Loucy (cell line): ENCODE data around the gene KIAA0753.

Experiments
- H2AFZ ChIP-seq: fragments of 200-600 bp; sonication (generic); 2 replicates; pipeline ENCODE4 v1.6.0; 2016; ENCODE audit warnings: antibody characterized with exemption, mild to moderate bottlenecking, low read length, moderate library complexity
- H3F3A ChIP-seq: fragments of 200-600 bp; 2 replicates; pipeline ENCODE4 v1.6.0; 2016; ENCODE audit warnings: antibody characterized with exemption, low read depth, mild to moderate bottlenecking
- H3K27me3 ChIP-seq: fragments of 200-600 bp; sonication (generic); 2 replicates; pipeline ENCODE4 v1.6.1; 2014; ENCODE audit warnings: low read length, mild to moderate bottlenecking; ENCODE audit not compliant: insufficient read depth, poor library complexity, severe bottlenecking
- H3K36me3 ChIP-seq: fragments of 200-600 bp; sonication (generic); 2 replicates; pipeline ENCODE4 v1.6.1; 2016; ENCODE audit warnings: low read length; ENCODE audit not compliant: insufficient read depth
- H3K4me1 ChIP-seq: fragments of 200-600 bp; sonication (generic); 2 replicates; pipeline ENCODE4 v1.5.1; 2014; ENCODE audit warnings: low read length, mild to moderate bottlenecking; ENCODE audit not compliant: insufficient read depth, poor library complexity, severe bottlenecking
- H3K4me2 ChIP-seq: fragments of 200-600 bp; sonication (generic); 2 replicates; pipeline ENCODE4 v1.6.0; 2014; ENCODE audit warnings: antibody characterized with exemption, low read length, low read depth, mild to moderate bottlenecking; ENCODE audit not compliant: poor library complexity, severe bottlenecking
- H3K4me3 ChIP-seq: fragments of 200-600 bp; sonication (generic); 2 replicates; pipeline ENCODE4 v1.5.1; 2014; ENCODE audit warnings: low read length, mild to moderate bottlenecking, mixed read lengths; ENCODE audit not compliant: poor library complexity, severe bottlenecking
- H3K79me2 ChIP-seq: fragments of 200-600 bp; sonication (generic); 2 replicates; pipeline ENCODE4 v1.6.1; 2014; ENCODE audit warnings: low read length; ENCODE audit not compliant: insufficient read depth
- H3K9ac ChIP-seq: fragments of 200-600 bp; sonication (generic); 2 replicates; pipeline ENCODE4 v1.6.0; 2014; ENCODE audit warnings: mild to moderate bottlenecking, low read depth, low read length, moderate library complexity; ENCODE audit not compliant: poor library complexity, severe bottlenecking
- H3K9me2 ChIP-seq: fragments of 200-600 bp; sonication (generic); replicated peaks from 2 replicates; pipeline ENCODE4 v1.6.1; 2016; ENCODE audit warnings: low read depth, low read length, mixed read lengths
- H3K9me3 ChIP-seq: fragments of 200-600 bp; sonication (generic); 2 replicates; pipeline ENCODE4 v1.6.1; 2014; ENCODE audit warnings: mild to moderate bottlenecking, antibody characterized with exemption, low read length, low read depth; ENCODE audit not compliant: insufficient read depth
- H4K20me1 ChIP-seq: fragments of 200-600 bp; sonication (generic); 2 replicates; pipeline ENCODE4 v1.6.0; 2014; ENCODE audit warnings: antibody characterized with exemption, low read length, mild to moderate bottlenecking; ENCODE audit not compliant: insufficient read depth, poor library complexity, severe bottlenecking
- EZH2phosphoT487 ChIP-seq: fragments of 200-600 bp; IDR thresholded peaks from 2 replicates; pipeline ENCODE4 v1.6.1; 2018; ENCODE audit warnings: antibody characterized with exemption, mild to moderate bottlenecking, moderate library complexity, borderline replicate concordance
- TF ChIP-seq, protein P1 (sequence below): fragments of 200-600 bp; sonication (generic); conservative IDR thresholded peaks from 2 replicates; pipeline ENCODE4 v1.5.1; 2014; ENCODE audit warnings: mild to moderate bottlenecking, antibody characterized with exemption, low read length

KIAA0753 gene

DNA sequence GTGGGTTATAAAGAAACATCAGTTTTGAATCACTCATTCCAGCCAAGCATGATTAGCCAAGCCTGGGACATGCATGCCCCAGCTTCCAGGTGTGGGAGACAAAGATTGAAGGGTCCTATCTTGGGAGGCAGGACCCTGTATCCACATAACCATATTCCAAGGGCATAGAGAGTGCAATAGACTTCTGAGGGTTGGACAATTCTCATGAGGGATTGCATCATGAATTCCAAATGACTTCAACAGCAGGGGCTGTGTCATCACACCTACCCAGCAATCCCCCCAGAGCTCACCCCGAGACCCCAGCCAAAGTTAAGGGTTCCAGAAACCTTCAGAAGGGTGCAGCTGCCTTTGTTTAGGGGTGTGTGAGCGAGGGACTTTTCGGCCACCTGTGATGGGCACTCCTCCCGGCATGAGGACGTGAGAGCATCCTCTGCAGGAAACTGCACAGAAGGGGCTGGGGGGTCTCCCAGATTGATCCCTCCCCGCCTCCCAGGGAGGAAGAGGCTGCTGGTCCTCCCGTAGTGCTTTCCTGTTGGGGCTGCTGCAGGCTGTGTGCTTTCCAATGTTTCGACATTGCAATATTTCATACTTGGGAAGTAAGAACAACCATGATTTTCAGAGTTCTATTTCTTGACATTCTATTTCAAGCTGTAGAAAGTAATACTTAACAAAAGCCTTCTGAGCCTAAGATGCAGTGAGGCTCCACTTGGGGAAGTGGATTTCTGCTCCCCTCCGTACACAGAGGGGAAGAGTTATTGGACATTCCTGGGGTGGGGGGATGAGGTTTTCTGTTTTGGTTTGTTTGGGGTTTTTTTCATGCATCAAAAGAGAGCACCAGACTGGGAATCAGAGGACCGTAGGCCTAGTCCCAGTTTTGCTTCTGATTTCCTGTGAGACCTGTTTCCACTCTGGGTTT is 70.9 kb downstream of the KIAA0753 start:
- H3K4me1 ChIP-seq, result no peaks in the 10 kb centered on the region
- no peaks in the 10 kb centered on the region for H3K9me2 ChIP-seq
- no peaks in the 10 kb centered on the region for H3K9me3 ChIP-seq
- no peak overlapping the region for H2AFZ ChIP-seq
- no peaks in the 10 kb centered on the region for H3F3A ChIP-seq
- no peak overlapping the region for H3K4me3 ChIP-seq
- no peak overlapping the region for H3K4me2 ChIP-seq
- H3K9ac ChIP-seq, result no peak overlapping the region
- TF ChIP-seq, protein P1, sequence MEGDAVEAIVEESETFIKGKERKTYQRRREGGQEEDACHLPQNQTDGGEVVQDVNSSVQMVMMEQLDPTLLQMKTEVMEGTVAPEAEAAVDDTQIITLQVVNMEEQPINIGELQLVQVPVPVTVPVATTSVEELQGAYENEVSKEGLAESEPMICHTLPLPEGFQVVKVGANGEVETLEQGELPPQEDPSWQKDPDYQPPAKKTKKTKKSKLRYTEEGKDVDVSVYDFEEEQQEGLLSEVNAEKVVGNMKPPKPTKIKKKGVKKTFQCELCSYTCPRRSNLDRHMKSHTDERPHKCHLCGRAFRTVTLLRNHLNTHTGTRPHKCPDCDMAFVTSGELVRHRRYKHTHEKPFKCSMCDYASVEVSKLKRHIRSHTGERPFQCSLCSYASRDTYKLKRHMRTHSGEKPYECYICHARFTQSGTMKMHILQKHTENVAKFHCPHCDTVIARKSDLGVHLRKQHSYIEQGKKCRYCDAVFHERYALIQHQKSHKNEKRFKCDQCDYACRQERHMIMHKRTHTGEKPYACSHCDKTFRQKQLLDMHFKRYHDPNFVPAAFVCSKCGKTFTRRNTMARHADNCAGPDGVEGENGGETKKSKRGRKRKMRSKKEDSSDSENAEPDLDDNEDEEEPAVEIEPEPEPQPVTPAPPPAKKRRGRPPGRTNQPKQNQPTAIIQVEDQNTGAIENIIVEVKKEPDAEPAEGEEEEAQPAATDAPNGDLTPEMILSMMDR, result no peak
- TF ChIP-seq EZH2phosphoT487, result no peak
- no peaks in the 10 kb centered on the region for H3K27me3 ChIP-seq
- no peaks in the 10 kb centered on the region for H3K36me3 ChIP-seq
- H4K20me1 ChIP-seq, result no peaks in the 10 kb centered on the region
- H3K79me2 ChIP-seq, result no peaks in the 10 kb centered on the region

DNA sequence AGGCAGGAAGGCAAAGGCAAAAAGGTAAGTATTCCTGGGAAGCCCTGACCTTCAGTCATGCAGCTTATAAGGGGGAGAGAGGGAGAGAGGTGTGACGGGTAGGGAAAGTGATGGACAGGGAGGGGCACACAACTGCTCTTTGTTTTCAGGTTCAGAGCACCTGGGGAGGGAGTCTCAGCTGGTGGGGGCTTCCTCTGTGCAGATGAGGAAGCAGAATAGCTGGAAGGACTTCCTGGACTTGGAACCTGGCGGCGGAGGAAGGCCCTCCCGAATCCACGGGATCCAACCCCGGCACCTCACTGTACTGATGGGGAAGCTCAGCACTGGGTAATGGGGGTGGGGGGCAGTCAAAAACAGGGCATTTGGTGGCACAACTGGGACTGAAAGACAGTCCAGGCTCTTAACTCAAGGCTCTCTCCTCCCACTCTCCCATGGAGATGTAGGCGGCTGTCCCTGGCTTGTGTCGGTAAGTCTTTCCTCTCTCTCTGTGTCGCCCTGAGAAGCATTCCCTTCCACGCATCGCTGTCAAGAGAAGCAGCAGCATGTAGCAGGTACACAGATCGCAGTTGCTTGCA is 72.2 kb downstream of the KIAA0753 start:
- H4K20me1 ChIP-seq, result no peaks in the 10 kb centered on the region
- H2AFZ ChIP-seq, result no peak overlapping the region
- H3F3A ChIP-seq, result no peaks in the 10 kb centered on the region
- H3K4me3 ChIP-seq, result no peak overlapping the region
- no peak overlapping the region for H3K4me2 ChIP-seq
- no peaks in the 10 kb centered on the region for H3K9me2 ChIP-seq
- no peaks in the 10 kb centered on the region for H3K36me3 ChIP-seq
- TF ChIP-seq EZH2phosphoT487, result no peak
- TF ChIP-seq, protein P1, result no peak
- H3K9me3 ChIP-seq, result no peaks in the 10 kb centered on the region
- no peaks in the 10 kb centered on the region for H3K27me3 ChIP-seq
- H3K79me2 ChIP-seq, result no peaks in the 10 kb centered on the region
- no peaks in the 10 kb centered on the region for H3K4me1 ChIP-seq
- H3K9ac ChIP-seq, result no peak overlapping the region

DNA sequence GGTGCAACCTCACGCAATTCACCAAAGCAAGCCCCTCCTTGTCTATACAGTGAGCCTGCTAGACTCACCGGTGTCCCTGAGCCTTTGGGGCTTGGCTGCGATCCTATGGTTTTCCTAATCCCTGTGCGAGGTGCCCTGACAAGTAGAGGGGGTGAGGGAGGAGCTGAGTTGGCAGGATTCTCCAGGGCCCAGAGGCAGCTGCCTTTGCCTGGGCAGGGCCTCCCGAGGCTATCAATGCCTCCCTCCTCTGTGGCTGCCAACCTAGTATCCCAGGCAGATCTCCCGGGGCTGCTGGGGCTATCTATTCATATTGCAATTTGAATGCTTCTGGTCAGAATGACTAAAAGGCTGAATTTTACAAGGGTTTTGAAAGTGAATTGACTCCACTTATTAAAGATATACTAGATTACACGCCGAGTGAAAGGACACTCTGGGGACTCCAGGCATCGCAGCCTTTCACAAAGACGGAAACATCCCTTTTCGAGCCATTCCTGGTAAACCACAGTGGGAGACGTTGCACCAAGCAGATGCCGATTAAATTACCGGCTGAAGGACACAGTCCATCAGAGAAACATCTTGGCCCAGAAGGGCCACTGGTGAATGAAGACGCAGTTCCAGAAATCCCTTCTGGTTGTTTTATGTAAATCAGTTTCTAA is 72.9 kb downstream of the KIAA0753 start:
- H3K79me2 ChIP-seq, result no peaks in the 10 kb centered on the region
- no peaks in the 10 kb centered on the region for H3K9me2 ChIP-seq
- TF ChIP-seq, protein P1, result no peak
- TF ChIP-seq EZH2phosphoT487, result no peak
- no peaks in the 10 kb centered on the region for H3F3A ChIP-seq
- no peak overlapping the region for H3K4me2 ChIP-seq
- H3K27me3 ChIP-seq, result no peaks in the 10 kb centered on the region
- H3K36me3 ChIP-seq, result no peaks in the 10 kb centered on the region
- no peak overlapping the region for H3K9ac ChIP-seq
- no peaks in the 10 kb centered on the region for H3K4me1 ChIP-seq
- no peak overlapping the region for H2AFZ ChIP-seq
- H3K4me3 ChIP-seq, result no peak overlapping the region
- no peaks in the 10 kb centered on the region for H3K9me3 ChIP-seq
- H4K20me1 ChIP-seq, result no peaks in the 10 kb centered on the region
